Esophagus squamous epithelium (tissue), 5 donors: ENCODE results near the gene SNRPN. TPM values are rescaled to one million over a fixed set of nuclear protein-coding genes. Genes with fewer than 3 reads are reported as not detected.
"Not testable (repeated sequence)": the region's sequence is repeated elsewhere in the genome, so short reads cannot be mapped to it uniquely, and the experiment has no call there.

Experiments
- DNase-seq: peaks from one replicate; lab custom pipeline; 2025; lab: John Stamatoyannopoulos, UW
- H3K27ac ChIP-seq, 4 donors: fragments of 200-600 bp; sonication (generic); one replicate each; pipeline ENCODE4 v1.5.1; 2016 to 2019; ENCODE audit warnings: mild to moderate bottlenecking in 1 of 4
- H3K27me3 ChIP-seq, 4 donors: fragments of 200-600 bp; sonication (generic); 1 replicate in 3 of 4; 2 replicates in 1 of 4; pipeline versions ENCODE4 v1.5.1 to v1.6.0; 2017 to 2021; ENCODE audit warnings: antibody characterized with exemption in 1 of 4
- H3K36me3 ChIP-seq, 3 donors: fragments of 200-600 bp; sonication (generic); one replicate each; pipeline ENCODE4 v1.5.1; 2016 to 2019
- H3K4me1 ChIP-seq, 3 donors: fragments of 200-600 bp; sonication (generic); one replicate each; pipeline ENCODE4 v1.5.1; 2017 to 2019
- H3K4me3 ChIP-seq, 4 donors: fragments of 200-600 bp; sonication (generic); 1 replicate in 3 of 4; 2 replicates in 1 of 4; pipeline ENCODE4 v1.5.1; 2016 to 2019; ENCODE audit warnings: mild to moderate bottlenecking in 2 of 4, moderate library complexity in 1 of 4
- H3K9me3 ChIP-seq, 3 donors: fragments of 200-600 bp; sonication (generic); one replicate each; pipeline ENCODE4 v1.5.1; 2016 to 2019
- CTCF ChIP-seq, 6 experiments: fragments of 450-650 bp in 4 of 6; fragments of 200-600 bp in 2 of 6; sonication (generic) in 2 of 6; IDR thresholded peaks; one replicate each; pipeline ENCODE4 v1.5.1; 2016 to 2019; ENCODE audit warnings: antibody characterized with exemption in 6 of 6, mild to moderate bottlenecking in 4 of 6, moderate library complexity in 4 of 6
- POLR2A ChIP-seq, 4 donors: fragments of 450-650 bp; IDR thresholded peaks; one replicate each; pipeline ENCODE4 v1.6.1; 2017; ENCODE audit warnings: antibody characterized with exemption in 4 of 4, mild to moderate bottlenecking in 4 of 4, moderate library complexity in 3 of 4
- WGBS, 2 donors: methylation state at CpG; one replicate each; pipeline ENCODE4 v1.1.5; 2018; 5-methylcytosine and 5-hydroxymethylcytosine counted together
- intact Hi-C: fragments of 100-400 bp; cut with DNase I; formaldehyde crosslinking; loops from one replicate; pipeline ENCODE4 v1.15.0; 2022
- total RNA-seq, 4 donors: library from RNA; depleted of rRNA; stranded (reverse); fragments of >200 nt; gene quantifications; one replicate each; pipeline ENCODE4 v1.1.0, GENCODE V29; 2016
- donor health status: DM: yes; HTN: yes; CAD: no.

The SNRPN gene
- total RNA-seq, 4 donors from 2014 or later, result 14.7 to 53.8 (median 35.0) TPM

GRCh38 chr15:24971052-24971451 lies 16.3 kb downstream of the SNRPN start:
- H3K36me3 ChIP-seq, result peaks cover 0 to 97% (median 5%) of the 10 kb centered on the region in 3 donors
- peaks cover 0 to 64% (median 8%) of the 10 kb centered on the region in 3 donors for H3K9me3 ChIP-seq
- intact Hi-C loops, result no loop called here
- H3K4me1 ChIP-seq, result no peaks in the 10 kb centered on the region
- TF ChIP-seq POLR2A (IDR thresholded peaks at IDR 0.05) (no peak), CTCF (IDR thresholded peaks at IDR 0.05) (no peak)
- no peaks in the 10 kb centered on the region for H3K27me3 ChIP-seq
- whole genome bisulfite sequencing, 2 donors, result 66 to 81% methylated on average over 3 of the region's 3 CpGs
- no peak overlapping the region for H3K4me3 ChIP-seq
- H3K27ac ChIP-seq, result no peak overlapping the region
- DNase-seq, result no peak

- Histone ChIP-seq H3K4me1 (no peaks in the 10 kb centered on the region), H3K9me3 (peaks cover 0 to 62% (median 8%) of the 10 kb centered on the region in 3 donors), H3K27ac (no peak overlapping the region), H3K4me3 (no peak overlapping the region), H3K27me3 (no peaks in the 10 kb centered on the region), H3K36me3 (peaks cover 0 to 97% (median 5%) of the 10 kb centered on the region in 3 donors)
- intact Hi-C loops, result no loop called here
- TF ChIP-seq POLR2A (IDR thresholded peaks at IDR 0.05) (no peak), CTCF (IDR thresholded peaks at IDR 0.05) (no peak)
- WGBS, 2 donors, result 40 to 82% methylated on average over 1 to 6 of the region's 8 CpGs
- DNase-seq, result no peak
These were observed 17.0 kb downstream of the SNRPN start for GRCh38 chr15:24971772-24972171.

- H3K4me3 ChIP-seq, H3K4me1 ChIP-seq, intact Hi-C loops, H3K27ac ChIP-seq, DNase-seq, H3K27me3 ChIP-seq: not testable (repeated sequence)
- WGBS, 2 donors, result 90% methylated on average over 2 to 5 of the region's 5 CpGs
- Histone ChIP-seq H3K36me3 (peaks cover 0 to 97% (median 0%) of the 10 kb centered on the region in 3 donors), H3K9me3 (peaks cover 0 to 64% (median 9%) of the 10 kb centered on the region in 3 donors)
These were observed 17.9 kb downstream of the SNRPN start for GRCh38 chr15:24972707-24973106.

GRCh38 chr15:24976932-24977331 lies 22.1 kb downstream of the SNRPN start:
- H3K4me1 ChIP-seq, result no peaks in the 10 kb centered on the region

GRCh38 chr15:24977686-24978085 lies 22.9 kb downstream of the SNRPN start:
- H3K4me1 ChIP-seq, result no peaks in the 10 kb centered on the region
- H3K4me3 ChIP-seq, result no peak overlapping the region
- no peak overlapping the region for H3K27ac ChIP-seq
- peaks cover 0 to 81% (median 30%) of the 10 kb centered on the region in 3 donors for H3K9me3 ChIP-seq
- intact Hi-C loops, result no loop called here
- WGBS, 2 donors, result 90 to 95% methylated on average over 9 of the region's 9 CpGs
- DNase-seq, result no peak
- no peaks in the 10 kb centered on the region for H3K27me3 ChIP-seq
- peaks cover 0 to 100% (median 29%) of the 10 kb centered on the region in 3 donors for H3K36me3 ChIP-seq
- TF ChIP-seq POLR2A (IDR thresholded peaks at IDR 0.05) (no peak), CTCF (IDR thresholded peaks at IDR 0.05) (no peak)

More at GRCh38 chr15:24976932-24977331, 22.1 kb downstream of the SNRPN start:
- H3K27me3 ChIP-seq, result no peaks in the 10 kb centered on the region
- intact Hi-C loops, result no loop called here
- no peak for TF ChIP-seq CTCF (IDR thresholded peaks at IDR 0.05)
- TF ChIP-seq POLR2A (IDR thresholded peaks at IDR 0.05), result no peak
- no peak for DNase-seq
- WGBS, 2 donors, result 78 to 93% methylated on average over 2 to 3 of the region's 3 CpGs
- H3K4me3 ChIP-seq, result no peak overlapping the region
- peaks cover 0 to 75% (median 30%) of the 10 kb centered on the region in 3 donors for H3K9me3 ChIP-seq
- peaks cover 0 to 99% (median 23%) of the 10 kb centered on the region in 3 donors for H3K36me3 ChIP-seq
- H3K27ac ChIP-seq, result no peak overlapping the region

GRCh38 chr15:24985224-24985623 lies 30.4 kb downstream of the SNRPN start:
- Histone ChIP-seq H3K36me3 (peaks cover 0 to 90% (median 23%) of the 10 kb centered on the region in 3 donors), H3K4me3 (no peak overlapping the region), H3K27me3 (no peaks in the 10 kb centered on the region), H3K9me3 (peaks cover 0 to 83% (median 31%) of the 10 kb centered on the region in 3 donors), H3K4me1 (no peaks in the 10 kb centered on the region), H3K27ac (no peak overlapping the region)
- intact Hi-C loops, result no loop called here
- no peak for TF ChIP-seq CTCF (IDR thresholded peaks at IDR 0.05)
- TF ChIP-seq POLR2A (IDR thresholded peaks at IDR 0.05), result no peak
- no peak for DNase-seq
- 70 to 91% methylated on average over 7 of the region's 7 CpGs for WGBS, 2 donors
